ENCODE measurements around the gene PVALEF. TPM values are rescaled to one million over a fixed set of nuclear protein-coding genes. Genes with fewer than 3 reads are reported as not detected.

The PVALEF gene
- polyA plus RNA-seq, 1 of the 3 experiments (the other 2 are of a cell fraction): not detected

GRCh38 chr17:81222906-81223761 lies 57.8 kb downstream of the PVALEF start, which contains the start of gene CEP131:
CEP131 (minus strand) TSS chr17:81222965; CDS start chr17:81220056, 2,909 bp downstream.
- H2AFZ ChIP-seq (ENCODE audit: low read depth): peak within 1 kb of the TSS; percentile 90
- peaks cover 7 to 16% of the 10 kb centered on the region in 2 experiments; a peak in 3 of 4 replicates for H3K4me1 ChIP-seq (ENCODE audit: control insufficient read depth in 1 of 2, insufficient read depth in 2 of 2, low read depth in 1 of 2, low read length in 1 of 2)
- no peaks in the 10 kb centered on the region for H3K9me2 ChIP-seq
- H3K79me2 ChIP-seq (ENCODE audit: insufficient read depth): peaks cover 17% of the 10 kb centered on the region
- peak within 1 kb of the TSS in 1 of 2 experiments; percentile 24; a peak in 1 of 4 replicates for H3K27ac ChIP-seq (ENCODE audit: low read depth in 2 of 2, low read length in 1 of 2)
- POLR2A ChIA-PET: interaction anchor here (0.7 to 1.2 kb wide), 5 partner anchors 9 to 144 kb away, joined by 3 to 7 read pairs (median 3); partner anchors contain the start of gene NDUFAF8
- peaks cover 19% of the 10 kb centered on the region for H3F3A ChIP-seq (replicated peaks; ENCODE audit: insufficient read depth)
- CTCF ChIA-PET: interaction anchor here (0.7 to 3.8 kb wide), 4 partner anchors 16 to 199 kb away, joined by 3 to 15 read pairs (median 4); partner anchors contain the start of genes NDUFAF8 and TEPSIN
- H3K9me3 ChIP-seq: no peaks in the 10 kb centered on the region
- peak within 1 kb of the TSS; percentile 100 for H3K4me2 ChIP-seq
- WGBS (ENCODE audit: low lambda C conversion rate): 9% methylated on average over 44 of the region's 79 CpGs
- H4K20me1 ChIP-seq (ENCODE audit: insufficient read depth): no peaks in the 10 kb centered on the region
- H3K9ac ChIP-seq: peak within 1 kb of the TSS; percentile 79
- peak; percentile 100 for DNase-seq
- H3K36me3 ChIP-seq (replicated peaks in 1 of 2; ENCODE audit: control insufficient read depth in 1 of 2, insufficient read depth in 2 of 2, low read length in 1 of 2): no peaks in the 10 kb centered on the region
- no peaks in the 10 kb centered on the region for H3K27me3 ChIP-seq (ENCODE audit: insufficient read depth)
- peak within 1 kb of the TSS; percentile 76 to 94 for H3K4me3 ChIP-seq (ENCODE audit: low read depth in 2 of 2, low read length in 1 of 2)
- no peak for TF ChIP-seq RCOR1 (IDR thresholded peaks at IDR 0.05; ENCODE audit: low read length)
- no peak for TF ChIP-seq MEF2A (IDR thresholded peaks at IDR 0.05; ENCODE audit: borderline replicate concordance, low read depth)
- peak; percentile 100 for TF ChIP-seq PBX3 (IDR thresholded peaks at IDR 0.05)
- no peak for TF ChIP-seq FOXJ3 (CRISPR knock-in tag; IDR thresholded peaks at IDR 0.05)
- TF ChIP-seq JUND (IDR thresholded peaks at IDR 0.05): no peak
- TF ChIP-seq GATA2 (CRISPR knock-in tag; IDR thresholded peaks at IDR 0.05): no peak
- no peak for TF ChIP-seq RXRA (IDR thresholded peaks at IDR 0.05; ENCODE audit: borderline replicate concordance, low read depth)
- TF ChIP-seq EP300 (IDR thresholded peaks at IDR 0.05; ENCODE audit: borderline replicate concordance in 1 of 2, low read depth in 1 of 2, low read length in 1 of 2): no peak
- TF ChIP-seq FOSL2 (IDR thresholded peaks at IDR 0.05; ENCODE audit: borderline replicate concordance, low read depth): no peak
- no peak for TF ChIP-seq USF1 (IDR thresholded peaks at IDR 0.05; ENCODE audit: borderline replicate concordance, low read depth)
- TF ChIP-seq POLR2AphosphoS5 (IDR thresholded peaks at IDR 0.05; ENCODE audit: low read depth, low read length): peak; percentile 55
- TF ChIP-seq CHD2 (IDR thresholded peaks at IDR 0.05; ENCODE audit: low read length, partially characterized antibody): peak; percentile 96
- peak; percentile 93 for TF ChIP-seq RFX5 (IDR thresholded peaks at IDR 0.05; ENCODE audit: low read length)
- no peak for TF ChIP-seq TCF12 (IDR thresholded peaks at IDR 0.05)
- no peak for TF ChIP-seq RAD21 (IDR thresholded peaks at IDR 0.05; ENCODE audit: low read length)
- TF ChIP-seq MAX (IDR thresholded peaks at IDR 0.05; ENCODE audit: low read depth): peak; percentile 97
- no peak for TF ChIP-seq REST (IDR thresholded peaks at IDR 0.05; ENCODE audit: low read depth, low read length)
- TF ChIP-seq EZH2phosphoT487 (IDR thresholded peaks at IDR 0.05; ENCODE audit: borderline replicate concordance, low read depth): no peak
- TF ChIP-seq NFIC (IDR thresholded peaks at IDR 0.05; ENCODE audit: borderline replicate concordance): no peak
- peak; percentile 44 for TF ChIP-seq NRF1 (IDR thresholded peaks at IDR 0.05; ENCODE audit: low read depth, low read length)
- TF ChIP-seq SMC3 (IDR thresholded peaks at IDR 0.05; ENCODE audit: low read depth, low read length): no peak
- no peak for TF ChIP-seq ZBTB33 (IDR thresholded peaks at IDR 0.05; ENCODE audit: borderline replicate concordance, low read depth)
- no peak for TF ChIP-seq FOXM1 (IDR thresholded peaks at IDR 0.05; ENCODE audit: low read depth)
- no peak for TF ChIP-seq ELF1 (IDR thresholded peaks at IDR 0.05)
- peak; percentile 55; the same call in 1 of the 2 replicates for TF ChIP-seq TAF1 (IDR thresholded peaks at IDR 0.05; ENCODE audit: borderline replicate concordance, low read depth, low read length)
- TF ChIP-seq SIN3A (IDR thresholded peaks at IDR 0.05; ENCODE audit: borderline replicate concordance, low read depth, low read length): no peak
